Breast epithelium (tissue), 4 donors: ENCODE measurements around the gene BTLA. TPM values are rescaled to one million over a fixed set of nuclear protein-coding genes. Genes with fewer than 3 reads are reported as not detected.
"Not testable (repeated sequence)": the region's sequence is repeated elsewhere in the genome, so short reads cannot be mapped to it uniquely, and the experiment has no call there.

Experiments used
- DNase-seq, 2 donors: peaks; one replicate each; pipeline ENCODE4 v3.0.0-alpha.2; 2019; ENCODE audit warnings: low spot score in 2 of 2
- H3K27ac ChIP-seq, 2 donors: fragments of 200-600 bp; sonication (generic) in 1 of 2; one replicate each; pipeline ENCODE4 v1.5.1; 2016 to 2019; ENCODE audit warnings: mild to moderate bottlenecking in 1 of 2
- H3K27me3 ChIP-seq, 2 donors: fragments of 200-600 bp; sonication (generic) in 1 of 2; one replicate each; pipeline versions ENCODE4 v1.5.1 to v1.6.0; 2017 to 2019; ENCODE audit warnings: control low read depth in 1 of 2, mild to moderate bottlenecking in 1 of 2
- H3K36me3 ChIP-seq: fragments of 200-600 bp; one replicate; pipeline ENCODE4 v1.5.1; 2019
- H3K4me1 ChIP-seq, 2 donors: fragments of 200-600 bp; sonication (generic); one replicate each; pipeline ENCODE4 v1.5.1; 2016 to 2019; ENCODE audit warnings: control low read depth in 1 of 2
- H3K4me3 ChIP-seq, 3 donors: fragments of 200-600 bp; sonication (generic); 1 replicate in 2 of 3; 2 replicates in 1 of 3; pipeline ENCODE4 v1.5.1; 2016 to 2019; ENCODE audit warnings: mild to moderate bottlenecking in 3 of 3, moderate library complexity in 2 of 3
- H3K9me3 ChIP-seq, 2 donors: fragments of 200-600 bp; sonication (generic) in 1 of 2; one replicate each; pipeline ENCODE4 v1.5.1; 2016 to 2019; ENCODE audit warnings: control low read depth in 1 of 2
- POLR2A ChIP-seq: fragments of 450-650 bp; IDR thresholded peaks from one replicate; pipeline ENCODE4 v1.6.1; 2016; ENCODE audit warnings: antibody characterized with exemption, mild to moderate bottlenecking, moderate library complexity
- POLR2AphosphoS5 ChIP-seq, 3 donors: sonication (generic); formaldehyde crosslinking; IDR thresholded peaks; one replicate each; pipeline ENCODE4 v1.6.1; 2017; ENCODE audit warnings: antibody characterized with exemption in 3 of 3
- intact Hi-C: fragments of 100-400 bp; cut with DNase I; formaldehyde crosslinking; loops from one replicate; pipeline ENCODE4 v1.15.1; 2023; ENCODE audit warnings: low total_unique reads
- total RNA-seq, 3 donors: library from RNA; depleted of rRNA; stranded (reverse); fragments of >200 nt; gene quantifications; one replicate each; pipeline ENCODE4 v1.1.0, GENCODE V29; 2016
- TF ChIP-seq, protein P1 (sequence below), 3 donors: fragments of 450-650 bp; IDR thresholded peaks; one replicate each; pipeline ENCODE4 v1.5.1; 2016 to 2017; ENCODE audit warnings: antibody characterized with exemption in 3 of 3, mild to moderate bottlenecking in 3 of 3, moderate library complexity in 3 of 3

BTLA gene
- total RNA-seq, 3 donors from 2014 or later = 0.80 to 1.5 (median 0.98) TPM

GRCh38 chr3:112463250-112463649 lies 36.0 kb downstream of the BTLA start:
- no peak for DNase-seq
- no peak for TF ChIP-seq POLR2AphosphoS5 (IDR thresholded peaks at IDR 0.05)
- TF ChIP-seq, protein P1, sequence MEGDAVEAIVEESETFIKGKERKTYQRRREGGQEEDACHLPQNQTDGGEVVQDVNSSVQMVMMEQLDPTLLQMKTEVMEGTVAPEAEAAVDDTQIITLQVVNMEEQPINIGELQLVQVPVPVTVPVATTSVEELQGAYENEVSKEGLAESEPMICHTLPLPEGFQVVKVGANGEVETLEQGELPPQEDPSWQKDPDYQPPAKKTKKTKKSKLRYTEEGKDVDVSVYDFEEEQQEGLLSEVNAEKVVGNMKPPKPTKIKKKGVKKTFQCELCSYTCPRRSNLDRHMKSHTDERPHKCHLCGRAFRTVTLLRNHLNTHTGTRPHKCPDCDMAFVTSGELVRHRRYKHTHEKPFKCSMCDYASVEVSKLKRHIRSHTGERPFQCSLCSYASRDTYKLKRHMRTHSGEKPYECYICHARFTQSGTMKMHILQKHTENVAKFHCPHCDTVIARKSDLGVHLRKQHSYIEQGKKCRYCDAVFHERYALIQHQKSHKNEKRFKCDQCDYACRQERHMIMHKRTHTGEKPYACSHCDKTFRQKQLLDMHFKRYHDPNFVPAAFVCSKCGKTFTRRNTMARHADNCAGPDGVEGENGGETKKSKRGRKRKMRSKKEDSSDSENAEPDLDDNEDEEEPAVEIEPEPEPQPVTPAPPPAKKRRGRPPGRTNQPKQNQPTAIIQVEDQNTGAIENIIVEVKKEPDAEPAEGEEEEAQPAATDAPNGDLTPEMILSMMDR (IDR thresholded peaks at IDR 0.05) = no peak
- TF ChIP-seq POLR2A = no peak
- no peaks in the 10 kb centered on the region for H3K27me3 ChIP-seq
- H3K4me1 ChIP-seq = no peaks in the 10 kb centered on the region
- intact Hi-C loops = no loop called here
- H3K9me3 ChIP-seq = no peaks in the 10 kb centered on the region
- no peak overlapping the region for H3K27ac ChIP-seq
- no peak overlapping the region for H3K4me3 ChIP-seq
- no peaks in the 10 kb centered on the region for H3K36me3 ChIP-seq

- H3K9me3 ChIP-seq, H3K36me3 ChIP-seq, H3K27ac ChIP-seq, H3K4me1 ChIP-seq, H3K27me3 ChIP-seq, DNase-seq, H3K4me3 ChIP-seq, intact Hi-C loops: not testable (repeated sequence)
These were observed 37.5 kb downstream of the BTLA start for GRCh38 chr3:112461787-112462186.

DNA sequence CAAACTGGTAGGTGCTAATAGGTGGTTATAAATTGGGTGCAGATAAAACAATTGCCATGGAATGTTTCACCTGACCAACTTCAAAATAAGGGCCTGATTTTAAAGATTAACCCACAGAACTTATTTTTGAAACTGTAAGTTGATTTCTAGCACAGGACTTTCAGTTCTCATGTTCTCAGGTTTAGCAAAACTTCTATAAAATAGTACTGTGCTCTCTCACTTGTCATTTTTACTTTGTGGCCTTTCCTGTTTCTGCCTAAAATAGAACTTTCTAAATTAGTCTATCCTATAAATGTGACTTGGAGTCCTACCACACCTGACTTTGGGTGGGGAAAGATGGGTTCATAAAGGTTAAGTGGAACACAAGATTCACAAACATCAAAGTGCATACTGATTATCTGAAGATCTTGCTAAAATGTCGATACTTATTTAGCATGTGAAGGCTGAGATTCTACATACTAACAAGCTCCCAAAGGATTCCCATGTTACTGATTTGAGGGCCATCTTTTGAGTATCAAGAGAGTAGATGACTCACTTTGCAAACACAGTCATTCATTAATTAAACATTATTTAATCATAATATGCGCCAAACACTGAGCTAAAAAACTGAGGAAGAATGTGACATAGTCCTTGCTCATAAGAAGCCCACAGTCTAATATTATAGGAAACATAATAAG lies 38.6 kb downstream of the BTLA start:
- DNase-seq = no peak
- intact Hi-C loops = no loop called here
- Histone ChIP-seq H3K4me1 (no peaks in the 10 kb centered on the region), H3K9me3 (no peaks in the 10 kb centered on the region), H3K27ac (no peak overlapping the region), H3K4me3 (no peak overlapping the region), H3K27me3 (no peaks in the 10 kb centered on the region), H3K36me3 (no peaks in the 10 kb centered on the region)
- TF ChIP-seq, protein P1 (IDR thresholded peaks at IDR 0.05) = no peak
- TF ChIP-seq POLR2A (no peak), POLR2AphosphoS5 (IDR thresholded peaks at IDR 0.05) (no peak)

DNA sequence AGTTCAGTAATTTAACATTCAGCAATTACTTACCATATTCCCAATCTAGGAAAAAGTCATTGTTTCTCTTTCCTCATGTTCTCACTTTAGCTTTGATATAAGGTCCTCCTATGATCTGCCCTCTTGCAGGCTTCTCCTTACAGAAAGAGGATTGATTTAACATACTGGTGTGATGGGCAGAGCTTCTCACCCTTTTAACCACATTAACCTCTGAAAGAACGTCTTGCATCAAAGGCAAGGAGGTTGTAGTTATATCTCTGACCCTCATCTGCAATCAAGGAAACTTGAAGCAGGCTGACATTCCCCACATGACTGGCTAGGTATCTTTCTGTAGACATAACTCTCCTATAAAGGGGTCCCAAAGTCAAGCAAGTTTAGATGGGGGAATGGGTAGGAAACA lies 39.5 kb downstream of the BTLA start:
- H3K4me1 ChIP-seq = no peaks in the 10 kb centered on the region
- H3K9me3 ChIP-seq = no peaks in the 10 kb centered on the region
- no peak for TF ChIP-seq POLR2A
- TF ChIP-seq, protein P1 (IDR thresholded peaks at IDR 0.05) = no peak
- TF ChIP-seq POLR2AphosphoS5 (IDR thresholded peaks at IDR 0.05) = no peak
- no peak overlapping the region for H3K4me3 ChIP-seq
- intact Hi-C loops = no loop called here
- H3K27ac ChIP-seq = no peak overlapping the region
- no peaks in the 10 kb centered on the region for H3K36me3 ChIP-seq
- H3K27me3 ChIP-seq = no peaks in the 10 kb centered on the region
- DNase-seq = no peak

DNA sequence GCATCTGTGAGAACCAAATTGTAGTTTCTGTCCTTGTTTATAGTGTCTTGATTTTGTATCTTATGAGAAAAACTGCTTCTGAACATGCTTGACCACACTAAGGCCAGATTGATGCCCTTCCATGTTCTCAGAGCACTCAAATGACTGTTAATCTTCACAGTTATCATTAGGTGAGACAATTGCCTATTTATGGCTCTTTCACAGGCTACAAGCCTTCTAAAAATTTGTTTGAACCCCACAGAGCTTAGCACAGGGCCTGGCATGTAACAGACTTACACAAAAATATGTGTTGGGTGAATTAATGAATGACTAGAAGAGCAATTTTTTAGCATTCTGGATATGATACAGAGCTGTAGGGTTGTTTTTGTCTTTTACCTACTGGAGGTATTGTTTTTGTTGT lies 43.1 kb downstream of the BTLA start:
- intact Hi-C loops = no loop called here
- no peak overlapping the region for H3K4me3 ChIP-seq
- H3K9me3 ChIP-seq = no peaks in the 10 kb centered on the region

More for the DNA sequence above, 43.1 kb downstream of the BTLA start:
- Histone ChIP-seq H3K27me3 (no peaks in the 10 kb centered on the region), H3K36me3 (no peaks in the 10 kb centered on the region), H3K27ac (no peak overlapping the region), H3K4me1 (no peaks in the 10 kb centered on the region)
- DNase-seq = no peak
- TF ChIP-seq POLR2AphosphoS5 (IDR thresholded peaks at IDR 0.05) (no peak), POLR2A (no peak)
- TF ChIP-seq, protein P1 (IDR thresholded peaks at IDR 0.05) = no peak
